Tibial nerve (tissue), 4 donors: Measurements from ENCODE around the gene FERMT3. TPM values are rescaled to one million over a fixed set of nuclear protein-coding genes. Genes with fewer than 3 reads are reported as not detected.

Experiments
- DNase-seq, 2 donors: peaks; one replicate each; pipeline ENCODE4 v3.0.0-alpha.2; 2019; ENCODE audit warnings: low spot score in 2 of 2
- H3K27ac ChIP-seq, 4 donors: fragments of 200-600 bp; sonication (generic) in 3 of 4; one replicate each; pipeline ENCODE4 v1.5.1; 2017 to 2019; ENCODE audit warnings: mild to moderate bottlenecking in 1 of 4
- H3K27me3 ChIP-seq, 2 donors: fragments of 200-600 bp; sonication (generic) in 1 of 2; one replicate each; pipeline versions ENCODE4 v1.5.1 to v1.6.0; 2017 to 2019
- H3K36me3 ChIP-seq, 3 donors: fragments of 200-600 bp; sonication (generic); one replicate each; pipeline ENCODE4 v1.5.1; 2018 to 2019
- H3K4me1 ChIP-seq, 4 donors: fragments of 200-600 bp; sonication (generic) in 3 of 4; one replicate each; pipeline ENCODE4 v1.5.1; 2017 to 2019
- H3K4me3 ChIP-seq, 4 donors: fragments of 200-600 bp; sonication (generic) in 3 of 4; one replicate each; pipeline ENCODE4 v1.5.1; 2017 to 2019; ENCODE audit warnings: mild to moderate bottlenecking in 1 of 4, moderate library complexity in 1 of 4
- H3K9me3 ChIP-seq, 4 donors: fragments of 200-600 bp; sonication (generic) in 3 of 4; one replicate each; pipeline ENCODE4 v1.5.1; 2017 to 2019
- CTCF ChIP-seq, 5 experiments: fragments of 200-600 bp in 3 of 5; fragments of 450-650 bp in 2 of 5; sonication (generic) in 3 of 5; IDR thresholded peaks; one replicate each; pipeline ENCODE4 v1.5.1; 2016 to 2019; ENCODE audit warnings: antibody characterized with exemption in 5 of 5, mild to moderate bottlenecking in 3 of 5, moderate library complexity in 2 of 5
- EP300 ChIP-seq, 2 donors: sonication (generic); formaldehyde crosslinking; IDR thresholded peaks; one replicate each; pipeline ENCODE4 v1.6.1; 2017; ENCODE audit warnings: antibody characterized with exemption in 2 of 2, mild to moderate bottlenecking in 1 of 2
- POLR2A ChIP-seq, 2 donors: fragments of 450-650 bp; IDR thresholded peaks; one replicate each; pipeline ENCODE4 v1.6.1; 2017; ENCODE audit warnings: antibody characterized with exemption in 2 of 2, mild to moderate bottlenecking in 2 of 2, moderate library complexity in 2 of 2
- WGBS, 2 donors: methylation state at CpG; one replicate each; pipeline ENCODE4 v1.1.5; 2018; 5-methylcytosine and 5-hydroxymethylcytosine counted together
- total RNA-seq, 4 donors: library from RNA; depleted of rRNA; stranded (reverse); fragments of >200 nt; gene quantifications; one replicate each; pipeline ENCODE4 v1.1.0, GENCODE V29; 2016

Gene FERMT3
- total RNA-seq, 4 donors from 2014 or later = 17.2 to 83.1 (median 29.6) TPM

GRCh38 chr11:64268893-64269539, 62.5 kb downstream of the FERMT3 start:
- H3K36me3 ChIP-seq = peaks cover 0 to 34% (median 0%) of the 10 kb centered on the region in 3 donors
- no peaks in the 10 kb centered on the region for H3K9me3 ChIP-seq
- 0 to 1% methylated on average over 19 to 34 of the region's 34 CpGs for WGBS, 2 donors
- H3K4me3 ChIP-seq = peak overlapping the region; percentile 71 to 98 (median 90)
- H3K4me1 ChIP-seq = peaks cover 0 to 38% (median 25%) of the 10 kb centered on the region in 4 donors
- H3K27me3 ChIP-seq = no peaks in the 10 kb centered on the region
- DNase-seq = peak; percentile 30 to 36
- peak overlapping the region; percentile 92 to 97 (median 95) for H3K27ac ChIP-seq
- TF ChIP-seq POLR2A (IDR thresholded peaks at IDR 0.05) (no peak), CTCF (IDR thresholded peaks at IDR 0.05) (no peak)

GRCh38 chr11:64269540-64270220, 63.2 kb downstream of the FERMT3 start:
- peak; percentile 91 to 97 for DNase-seq
- no peaks in the 10 kb centered on the region for H3K27me3 ChIP-seq
- WGBS, 2 donors = 0 to 1% methylated on average over 18 to 34 of the region's 58 CpGs
- H3K36me3 ChIP-seq = peaks cover 0 to 27% (median 0%) of the 10 kb centered on the region in 3 donors
- TF ChIP-seq CTCF (IDR thresholded peaks at IDR 0.05) (peak in 3 of 5 experiments; percentile 19 to 47 (median 34)), POLR2A (IDR thresholded peaks at IDR 0.05) (no peak), EP300 (IDR thresholded peaks at IDR 0.05) (peak; percentile 93 to 97)
- peaks cover 0 to 38% (median 25%) of the 10 kb centered on the region in 4 donors for H3K4me1 ChIP-seq
- H3K4me3 ChIP-seq = peak overlapping the region; percentile 71 to 98 (median 90)
- H3K9me3 ChIP-seq = no peaks in the 10 kb centered on the region
- peak overlapping the region; percentile 92 to 97 (median 95) for H3K27ac ChIP-seq

Other genes with a start within 250 kb of the FERMT3 start
- gene COX8A, start 232.1 kb upstream of the FERMT3 start, total RNA-seq = 100 to 1,000 TPM; 337 to 421 (median 383) TPM
- gene OTUB1, start 220.3 kb upstream of the FERMT3 start, total RNA-seq = 10 to 100 TPM; 35.0 to 86.7 (median 50.4) TPM
- gene FLRT1, start 170.8 kb upstream of the FERMT3 start, total RNA-seq = 1 to 10 TPM in 1 of 4 donors, under 1 TPM in 3; 0.39 to 2.1 (median 0.52) TPM
- gene MACROD1, start 40.6 kb upstream of the FERMT3 start, total RNA-seq = 10 to 100 TPM; 30.6 to 45.0 (median 35.0) TPM
- 100 to 1,000 TPM in 1 of 4 donors, 10 to 100 TPM in 3; 53.3 to 109 (median 79.8) TPM for gene STIP1, start 20.6 kb upstream of the FERMT3 start, total RNA-seq
- 10 to 100 TPM; 64.9 to 74.7 (median 68.7) TPM for gene TRPT1, start 19.5 kb downstream of the FERMT3 start, total RNA-seq
- gene NUDT22, start 19.6 kb downstream of the FERMT3 start, total RNA-seq = 10 to 100 TPM; 33.0 to 83.7 (median 60.2) TPM
- gene DNAJC4, start 23.8 kb downstream of the FERMT3 start, total RNA-seq = 10 to 100 TPM; 20.1 to 42.0 (median 25.8) TPM
- gene VEGFB, start 27.9 kb downstream of the FERMT3 start, total RNA-seq = 100 to 1,000 TPM in 2 of 4 donors, 10 to 100 TPM in 2; 84.3 to 129 (median 109) TPM
- gene FKBP2, start 34.4 kb downstream of the FERMT3 start, total RNA-seq = 100 to 1,000 TPM in 1 of 4 donors, 10 to 100 TPM in 3; 38.2 to 101 (median 57.8) TPM
- 100 to 1,000 TPM in 1 of 4 donors, 10 to 100 TPM in 3; 79.7 to 187 (median 91.4) TPM for gene PPP1R14B, start 40.2 kb downstream of the FERMT3 start, total RNA-seq
- 10 to 100 TPM; 18.0 to 44.4 (median 27.1) TPM for gene PLCB3, start 44.8 kb downstream of the FERMT3 start, total RNA-seq
- gene BAD, start 77.9 kb downstream of the FERMT3 start, total RNA-seq = 100 to 1,000 TPM; 110 to 143 (median 124) TPM
- gene GPR137, start 79.1 kb downstream of the FERMT3 start, total RNA-seq = 10 to 100 TPM; 12.5 to 25.7 (median 20.0) TPM
- gene KCNK4, start 84.6 kb downstream of the FERMT3 start, total RNA-seq = 1 to 10 TPM in 1 of 4 donors, not detected in 3; 1.2 TPM
- gene CATSPERZ, start 93.6 kb downstream of the FERMT3 start, total RNA-seq = not detected
- 10 to 100 TPM; 26.0 to 39.3 (median 28.7) TPM for gene ESRRA, start 98.8 kb downstream of the FERMT3 start, total RNA-seq
- 100 to 1,000 TPM; 290 to 381 (median 327) TPM for gene TRMT112, start 110.8 kb downstream of the FERMT3 start, total RNA-seq
- 100 to 1,000 TPM; 142 to 246 (median 204) TPM for gene PRDX5, start 111.4 kb downstream of the FERMT3 start, total RNA-seq
- 10 to 100 TPM in 3 of 4 donors, 1 to 10 TPM in 1; 6.9 to 48.0 (median 14.4) TPM for gene CCDC88B, start 133.5 kb downstream of the FERMT3 start, total RNA-seq
- gene RPS6KA4, start 152.4 kb downstream of the FERMT3 start, total RNA-seq = 10 to 100 TPM; 23.7 to 34.3 (median 26.2) TPM